PC-9 (cell line): ENCODE measurements around the gene PEX14. TPM values are rescaled to one million over a fixed set of nuclear protein-coding genes. Genes with fewer than 3 reads are reported as not detected.

Source experiments
- BruUV-seq: library from RNA; stranded (reverse); fragments of 400-500 nt; replicated peaks from 2 replicates; lab custom pipeline; 2021; lab: Mats Ljungman, UMichigan
- CTCF ChIA-PET: fragments of 300-600 bp; sonication (Branson Sonifier 250); formaldehyde crosslinking; loops from one replicate; lab custom pipeline; 2022; ENCODE audit warnings: antibody characterized with exemption; lab: Charles Lee
- POLR2A ChIA-PET: fragments of 300-600 bp; sonication (Branson Sonifier 250); formaldehyde crosslinking; loops from one replicate; lab custom pipeline; 2022; ENCODE audit warnings: antibody characterized with exemption; ENCODE audit not compliant: unreplicated experiment; lab: Charles Lee
- DNase-seq, 2 experiments: peaks; one replicate each; pipeline versions ENCODE4 v3.0.0 to v3.0.0-alpha.2; 2015 to 2022; ENCODE audit warnings: mixed read lengths in 1 of 2
- H2AFZ ChIP-seq: fragments of 200-600 bp; sonication (generic); 2 replicates; pipeline ENCODE4 v1.8.1; 2017; ENCODE audit warnings: antibody characterized with exemption
- H3F3A ChIP-seq: fragments of 200-600 bp; sonication (generic); 2 replicates; pipeline ENCODE4 v1.8.1; 2017; ENCODE audit warnings: antibody characterized with exemption, mild to moderate bottlenecking, low read depth; ENCODE audit not compliant: insufficient read depth
- H3K27ac ChIP-seq: fragments of 200-600 bp; sonication (generic); 2 replicates; pipeline ENCODE4 v1.6.1; 2016; ENCODE audit warnings: mixed run types
- H3K27me3 ChIP-seq: fragments of 200-600 bp; sonication (generic); 2 replicates; pipeline ENCODE4 v1.6.1; 2016; ENCODE audit warnings: low read depth, mixed run types; ENCODE audit not compliant: insufficient read depth
- H3K36me3 ChIP-seq: fragments of 200-600 bp; sonication (generic); 2 replicates; pipeline ENCODE4 v1.6.1; 2016; ENCODE audit warnings: low read depth, mixed run types
- H3K4me1 ChIP-seq: fragments of 200-600 bp; sonication (generic); replicated peaks from 2 replicates; pipeline ENCODE4 v1.6.1; 2016; ENCODE audit warnings: mixed run types; ENCODE audit not compliant: insufficient read depth
- H3K4me2 ChIP-seq: fragments of 200-600 bp; sonication (generic); 2 replicates; pipeline ENCODE4 v1.6.1; 2017; ENCODE audit warnings: mixed run types
- H3K4me3 ChIP-seq: fragments of 200-600 bp; sonication (generic); 2 replicates; pipeline ENCODE4 v1.6.1; 2016; ENCODE audit warnings: mixed run types
- H3K79me2 ChIP-seq: fragments of 200-600 bp; sonication (generic); 2 replicates; pipeline ENCODE4 v1.6.1; 2017; ENCODE audit warnings: low read depth, mixed run types
- H3K9me2 ChIP-seq: fragments of 200-600 bp; sonication (generic); 2 replicates; pipeline ENCODE4 v1.8.1; 2017; ENCODE audit warnings: mild to moderate bottlenecking; ENCODE audit not compliant: insufficient read depth
- H3K9me3 ChIP-seq: fragments of 200-600 bp; sonication (generic); 2 replicates; pipeline ENCODE4 v1.8.1; 2016; ENCODE audit warnings: low read depth; ENCODE audit not compliant: insufficient read depth
- H4K20me1 ChIP-seq: fragments of 200-600 bp; sonication (generic); 2 replicates; pipeline ENCODE4 v1.8.1; 2017; ENCODE audit not compliant: insufficient read depth
- EZH2 ChIP-seq: fragments of 200-600 bp; sonication (generic); IDR thresholded peaks from 2 replicates; pipeline ENCODE4 v1.8.0; 2017; ENCODE audit warnings: antibody characterized with exemption, low read depth
- intact Hi-C: fragments of 100-400 bp; cut with micrococcal nuclease; formaldehyde crosslinking; loops from one replicate; pipeline ENCODE4 v1.10.0; 2022; ENCODE audit not compliant: unreplicated experiment
- total RNA-seq: library from RNA; stranded (reverse); gene quantifications from 2 replicates; pipeline ENCODE4 v1.2.3, GENCODE V29; 2021
- TF ChIP-seq, protein P1 (sequence below): fragments of 200-600 bp; sonication (generic); conservative IDR thresholded peaks from 2 replicates; pipeline ENCODE4 v1.6.1; 2017; ENCODE audit warnings: mixed run types, antibody characterized with exemption, mild to moderate bottlenecking, moderate library complexity

Gene PEX14
- total RNA-seq, 1 experiment from 2014 or later: 28.3 TPM

DNA sequence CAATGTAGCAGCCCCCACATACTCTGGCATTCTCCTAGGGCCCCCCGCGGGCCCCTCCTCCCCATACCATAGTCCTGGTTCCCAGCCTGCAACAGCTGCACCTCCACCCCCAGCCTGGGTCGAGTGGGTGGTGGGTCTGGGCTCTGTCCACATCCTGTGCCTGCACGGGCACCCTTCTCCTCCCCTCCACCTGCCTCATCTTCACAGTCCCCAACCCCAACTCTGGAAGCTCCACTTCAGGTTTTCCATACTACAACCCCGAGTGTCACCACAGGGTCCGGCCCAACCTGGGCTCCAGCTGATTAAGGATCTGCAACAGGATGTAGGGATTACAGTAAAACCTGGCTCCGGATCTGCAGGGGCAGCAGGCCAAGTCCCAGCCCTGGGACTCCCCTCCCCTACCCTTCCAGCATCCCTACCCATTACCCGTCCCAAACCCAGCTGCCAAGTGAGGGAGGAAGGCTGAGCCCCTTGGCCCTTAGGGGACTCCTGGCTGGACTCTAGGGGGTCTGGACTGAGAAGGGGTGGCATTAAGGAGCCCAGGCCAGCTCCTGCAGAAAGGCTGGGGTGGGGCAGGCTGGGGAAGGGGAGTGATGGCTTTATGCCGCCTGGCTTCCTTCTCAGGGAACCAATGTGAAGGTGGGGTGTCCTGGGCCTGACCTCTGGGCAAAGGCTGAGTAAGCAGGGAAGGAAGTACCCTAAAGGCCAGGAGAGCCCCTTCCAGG, 204.9 kb downstream of the PEX14 start:
- BruUV-seq: no TSS peak

More for the DNA sequence above, 204.9 kb downstream of the PEX14 start:
- Histone ChIP-seq H3K27me3 (no peaks in the 10 kb centered on the region), H3K9me2 (no peaks in the 10 kb centered on the region), H3K79me2 (no peaks in the 10 kb centered on the region), H2AFZ (no peak overlapping the region), H3K4me1 (no peaks in the 10 kb centered on the region), H4K20me1 (no peaks in the 10 kb centered on the region), H3K9me3 (no peaks in the 10 kb centered on the region), H3K36me3 (no peaks in the 10 kb centered on the region), H3K4me2 (no peak overlapping the region), H3K4me3 (no peak overlapping the region), H3F3A (no peaks in the 10 kb centered on the region), H3K27ac (no peak overlapping the region)
- no peak for TF ChIP-seq EZH2
- TF ChIP-seq, protein P1, sequence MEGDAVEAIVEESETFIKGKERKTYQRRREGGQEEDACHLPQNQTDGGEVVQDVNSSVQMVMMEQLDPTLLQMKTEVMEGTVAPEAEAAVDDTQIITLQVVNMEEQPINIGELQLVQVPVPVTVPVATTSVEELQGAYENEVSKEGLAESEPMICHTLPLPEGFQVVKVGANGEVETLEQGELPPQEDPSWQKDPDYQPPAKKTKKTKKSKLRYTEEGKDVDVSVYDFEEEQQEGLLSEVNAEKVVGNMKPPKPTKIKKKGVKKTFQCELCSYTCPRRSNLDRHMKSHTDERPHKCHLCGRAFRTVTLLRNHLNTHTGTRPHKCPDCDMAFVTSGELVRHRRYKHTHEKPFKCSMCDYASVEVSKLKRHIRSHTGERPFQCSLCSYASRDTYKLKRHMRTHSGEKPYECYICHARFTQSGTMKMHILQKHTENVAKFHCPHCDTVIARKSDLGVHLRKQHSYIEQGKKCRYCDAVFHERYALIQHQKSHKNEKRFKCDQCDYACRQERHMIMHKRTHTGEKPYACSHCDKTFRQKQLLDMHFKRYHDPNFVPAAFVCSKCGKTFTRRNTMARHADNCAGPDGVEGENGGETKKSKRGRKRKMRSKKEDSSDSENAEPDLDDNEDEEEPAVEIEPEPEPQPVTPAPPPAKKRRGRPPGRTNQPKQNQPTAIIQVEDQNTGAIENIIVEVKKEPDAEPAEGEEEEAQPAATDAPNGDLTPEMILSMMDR: no peak
- ChIA-PET CTCF (interaction anchor here (0.6 kb wide), 2 partner anchors 141 to 217 kb away, joined by 3 read pairs; no protein-coding TSS in a partner anchor), POLR2A (no interaction called here)
- DNase-seq: peak in 1 of 2 experiments; percentile 49
- intact Hi-C loops: loop anchor here (1.0 kb wide), 1 partner anchor 117 kb away; the partner anchor contains the start of gene CASZ1

Other genes with a start within 250 kb of the PEX14 start
- 526 and 559 TPM in 2 replicates for gene PGD, start 75.9 kb upstream of the PEX14 start, total RNA-seq
- gene CENPS, start 44.5 kb upstream of the PEX14 start, total RNA-seq: 28.5 and 35.9 TPM in 2 replicates
- 1.4 and 1.6 TPM in 2 replicates for gene CORT, start 24.9 kb upstream of the PEX14 start, total RNA-seq
- gene DFFA, start 2.4 kb upstream of the PEX14 start, total RNA-seq: 35.2 and 36.8 TPM in 2 replicates